A673 (cell line): ENCODE results near the gene TPM2.

Source experiments
- EZH2 ChIP-seq: fragments of 200-600 bp; sonication (generic); IDR thresholded peaks from 2 replicates; pipeline ENCODE4 v1.6.1; 2017; ENCODE audit warnings: borderline replicate concordance, low read depth, mild to moderate bottlenecking, mixed read lengths, antibody characterized with exemption, low read length; ENCODE audit not compliant: poor library complexity, severe bottlenecking
- TF ChIP-seq, protein P1 (sequence below): fragments of 300-800, 200-600 bp; sonication (generic); conservative IDR thresholded peaks from 2 replicates; pipeline ENCODE4 v1.5.1; 2017; ENCODE audit warnings: low read depth, mild to moderate bottlenecking, antibody characterized with exemption, low read length, moderate library complexity, mixed read lengths

DNA sequence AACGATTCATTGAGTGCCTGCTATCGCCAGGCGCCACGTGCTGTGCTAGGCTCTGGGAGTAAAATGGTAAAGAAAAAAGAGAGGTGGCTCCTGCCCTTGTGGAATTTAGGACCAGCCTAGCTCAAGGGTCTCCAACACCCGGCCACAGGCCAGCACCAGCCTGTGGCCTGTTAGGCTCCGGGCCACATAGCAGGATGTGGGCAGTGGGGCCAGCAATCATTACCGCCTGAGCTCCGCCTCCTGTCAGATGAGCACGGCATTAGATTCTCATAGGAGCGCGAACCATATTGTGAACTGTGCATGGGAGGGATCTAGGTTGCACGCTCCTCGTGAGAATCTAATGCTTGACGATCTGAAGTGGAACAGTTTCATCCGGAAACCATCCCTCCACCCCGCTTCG, 33.4 kb downstream of the TPM2 start:
- no peak for TF ChIP-seq EZH2
- TF ChIP-seq, protein P1, sequence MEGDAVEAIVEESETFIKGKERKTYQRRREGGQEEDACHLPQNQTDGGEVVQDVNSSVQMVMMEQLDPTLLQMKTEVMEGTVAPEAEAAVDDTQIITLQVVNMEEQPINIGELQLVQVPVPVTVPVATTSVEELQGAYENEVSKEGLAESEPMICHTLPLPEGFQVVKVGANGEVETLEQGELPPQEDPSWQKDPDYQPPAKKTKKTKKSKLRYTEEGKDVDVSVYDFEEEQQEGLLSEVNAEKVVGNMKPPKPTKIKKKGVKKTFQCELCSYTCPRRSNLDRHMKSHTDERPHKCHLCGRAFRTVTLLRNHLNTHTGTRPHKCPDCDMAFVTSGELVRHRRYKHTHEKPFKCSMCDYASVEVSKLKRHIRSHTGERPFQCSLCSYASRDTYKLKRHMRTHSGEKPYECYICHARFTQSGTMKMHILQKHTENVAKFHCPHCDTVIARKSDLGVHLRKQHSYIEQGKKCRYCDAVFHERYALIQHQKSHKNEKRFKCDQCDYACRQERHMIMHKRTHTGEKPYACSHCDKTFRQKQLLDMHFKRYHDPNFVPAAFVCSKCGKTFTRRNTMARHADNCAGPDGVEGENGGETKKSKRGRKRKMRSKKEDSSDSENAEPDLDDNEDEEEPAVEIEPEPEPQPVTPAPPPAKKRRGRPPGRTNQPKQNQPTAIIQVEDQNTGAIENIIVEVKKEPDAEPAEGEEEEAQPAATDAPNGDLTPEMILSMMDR, result no peak
